Naive thymus-derived CD4-positive, alpha-beta T cell (primary cell): ENCODE results near the gene KCNV2. TPM values are rescaled to one million over a fixed set of nuclear protein-coding genes. Genes with fewer than 3 reads are reported as not detected.

Experiments
- ATAC-seq: fragments of 150-1000 bp; cut with Tn5 transposase; 2 replicates; pipeline ENCODE4 v1.10.0; 2021; ENCODE audit warnings: mild to moderate bottlenecking, moderate library complexity
- CTCF ChIA-PET: fragments of 350-600 bp; sonication (Branson Sonifier 250); formaldehyde crosslinking; loops from one replicate; lab custom pipeline; 2021; ENCODE audit warnings: antibody characterized with exemption; lab: Charles Lee
- POLR2A ChIA-PET: fragments of 350-600 bp; sonication (Branson Sonifier 250); formaldehyde crosslinking; loops from one replicate; lab custom pipeline; 2021; ENCODE audit warnings: antibody characterized with exemption, inconsistent platforms; lab: Charles Lee
- DNase-seq, 9 donors: peaks; one replicate each; pipeline versions ENCODE4 v3.0.0 to v3.0.0-alpha.2; 2020 to 2022; ENCODE audit warnings: mixed read lengths in 1 of 9
- H3K27ac ChIP-seq: one replicate; pipeline ENCODE4 v1.7.0; 2013; ENCODE audit warnings: mild to moderate bottlenecking, low read depth, low read length, moderate library complexity
- H3K27me3 ChIP-seq, 2 donors: one replicate each; pipeline ENCODE4 v1.7.0; 2013; ENCODE audit warnings: low read length in 2 of 2, mild to moderate bottlenecking in 2 of 2, moderate library complexity in 2 of 2; ENCODE audit not compliant: control insufficient read depth in 2 of 2, insufficient read depth in 2 of 2
- H3K36me3 ChIP-seq, 3 experiments: 1 replicate in 2 of 3; 2 replicates in 1 of 3; pipeline ENCODE4 v1.7.0; 2013; ENCODE audit warnings: low read length in 3 of 3, mild to moderate bottlenecking in 3 of 3, moderate library complexity in 1 of 3; ENCODE audit not compliant: insufficient read depth in 3 of 3, control insufficient read depth in 2 of 3
- H3K4me1 ChIP-seq, 2 donors: one replicate each; pipeline ENCODE4 v1.7.0; 2013; ENCODE audit warnings: low read length in 2 of 2, mild to moderate bottlenecking in 2 of 2, moderate library complexity in 1 of 2; ENCODE audit not compliant: control insufficient read depth in 2 of 2, insufficient read depth in 2 of 2
- H3K4me3 ChIP-seq: 2 replicates; pipeline ENCODE4 v1.7.0; 2013; ENCODE audit warnings: mild to moderate bottlenecking, low read length
- H3K9me3 ChIP-seq, 3 experiments: 1 replicate in 2 of 3; 2 replicates in 1 of 3; pipeline ENCODE4 v1.7.0; 2013; ENCODE audit warnings: low read length in 3 of 3; ENCODE audit not compliant: control insufficient read depth in 2 of 3
- H3K27ac Mint-ChIP-seq, 9 donors: one replicate each; pipeline ENCODE4 v1.8.0; 2020 to 2022; ENCODE audit warnings: mixed read lengths in 9 of 9, mild to moderate bottlenecking in 8 of 9, moderate library complexity in 5 of 9, inconsistent platforms in 2 of 9
- H3K27me3 Mint-ChIP-seq, 5 donors: one replicate each; pipeline ENCODE4 v1.8.0; 2021 to 2022; ENCODE audit warnings: mixed read lengths in 5 of 5, mild to moderate bottlenecking in 1 of 5
- H3K36me3 Mint-ChIP-seq, 5 donors: one replicate each; pipeline ENCODE4 v1.8.0; 2020 to 2022; ENCODE audit warnings: mixed read lengths in 5 of 5, mild to moderate bottlenecking in 3 of 5, inconsistent platforms in 1 of 5
- H3K4me1 Mint-ChIP-seq, 7 donors: one replicate each; pipeline ENCODE4 v1.8.0; 2020 to 2022; ENCODE audit warnings: mixed read lengths in 7 of 7, mild to moderate bottlenecking in 3 of 7, inconsistent platforms in 1 of 7
- H3K4me3 Mint-ChIP-seq, 10 donors: one replicate each; pipeline ENCODE4 v1.8.0; 2020 to 2022; ENCODE audit warnings: mild to moderate bottlenecking in 10 of 10, mixed read lengths in 10 of 10, moderate library complexity in 6 of 10, inconsistent platforms in 2 of 10
- H3K9me3 Mint-ChIP-seq, 11 donors: one replicate each; pipeline ENCODE4 v1.8.0; 2020 to 2022; ENCODE audit warnings: mixed read lengths in 11 of 11, mild to moderate bottlenecking in 4 of 11, inconsistent platforms in 1 of 11, moderate library complexity in 1 of 11
- intact Hi-C, 2 donors: fragments of 100-400 bp; cut with micrococcal nuclease; formaldehyde crosslinking; loops; one replicate each; pipeline ENCODE4 v1.15.1; 2023
- polyA plus RNA-seq, 2 donors: library from polyadenylated mRNA; unstranded; fragments of 300-500 nt; fragmentation: Illumina TruSeq; gene quantifications; one replicate each; pipeline ENCODE4 v1.2.3, GENCODE V29; 2021
- total RNA-seq, 6 experiments: library from RNA in 5 of 6; stranded (reverse) in 5 of 6; gene quantifications; 1 replicate in 5 of 6; 2 replicates in 1 of 6; pipeline ENCODE4 v1.2.3 and lab custom pipeline; 2021 to 2026

KCNV2 gene
- total and polyA plus RNA-seq, 7 experiments from 2014 or later, result not detected

- no peaks in the 10 kb centered on the region for H3K27me3 ChIP-seq
- peak overlapping the region in 7 of 10 donors; percentile 3 to 72 (median 36) for H3K4me3 Mint-ChIP-seq
- H3K27me3 Mint-ChIP-seq, result no peaks in the 10 kb centered on the region
- intact Hi-C loops, result loop anchor here in 1 of 2 donors (1.0 to 10.0 kb wide), 4 partner anchors 80 to 740 kb away; partner anchors contain the start of genes PUM3 and VLDLR
- H3K27ac ChIP-seq, result peak overlapping the region; percentile 8
- H3K36me3 ChIP-seq, result peaks cover 0 to 11% (median 0%) of the 10 kb centered on the region in 3 experiments
- peaks cover 10 to 57% (median 33%) of the 10 kb centered on the region in 5 donors for H3K36me3 Mint-ChIP-seq
- peaks cover 21 to 39% (median 33%) of the 10 kb centered on the region in 7 donors for H3K4me1 Mint-ChIP-seq
- ChIA-PET CTCF (no interaction called here), POLR2A (interaction anchor here (0.9 kb wide), 1 partner anchor 23 kb away, joined by 3 read pairs; no protein-coding TSS in a partner anchor)
- H3K4me1 ChIP-seq, result peaks cover 0 to 7% of the 10 kb centered on the region in 2 donors
- DNase-seq (peak in 7 of 9 donors; percentile 3 to 49 (median 23)), ATAC-seq (peak; percentile 62)
- no peaks in the 10 kb centered on the region for H3K9me3 Mint-ChIP-seq
- H3K4me3 ChIP-seq, result no peak overlapping the region
- H3K27ac Mint-ChIP-seq, result peak overlapping the region; percentile 47 to 93 (median 81)
- H3K9me3 ChIP-seq, result no peaks in the 10 kb centered on the region
These were observed 47.0 kb downstream of the KCNV2 start for GRCh38 chr9:2764353-2764752.

GRCh38 chr9:2765250-2765880 lies 48.1 kb downstream of the KCNV2 start:
- peak overlapping the region; percentile 23 for H3K27ac ChIP-seq
- peak overlapping the region; percentile 47 to 91 (median 82) for H3K27ac Mint-ChIP-seq
- ChIA-PET POLR2A (interaction anchor here (0.9 kb wide), 1 partner anchor 22 kb away, joined by 3 read pairs; no protein-coding TSS in a partner anchor), CTCF (no interaction called here)
- H3K27me3 ChIP-seq, result no peaks in the 10 kb centered on the region
- H3K27me3 Mint-ChIP-seq, result no peaks in the 10 kb centered on the region
- peaks cover 10 to 59% (median 35%) of the 10 kb centered on the region in 5 donors for H3K36me3 Mint-ChIP-seq
- H3K9me3 Mint-ChIP-seq, result no peaks in the 10 kb centered on the region
- no peak overlapping the region for H3K4me3 ChIP-seq
- no peaks in the 10 kb centered on the region for H3K9me3 ChIP-seq
- DNase-seq (peak in 4 of 9 donors; percentile 1 to 15 (median 6)), ATAC-seq (no peak)
- peak overlapping the region in 4 of 10 donors; percentile 15 to 27 (median 24) for H3K4me3 Mint-ChIP-seq
- peaks cover 0 to 17% (median 0%) of the 10 kb centered on the region in 3 experiments for H3K36me3 ChIP-seq
- peaks cover 0 to 7% of the 10 kb centered on the region in 2 donors for H3K4me1 ChIP-seq
- H3K4me1 Mint-ChIP-seq, result peaks cover 17 to 39% (median 33%) of the 10 kb centered on the region in 7 donors
- intact Hi-C loops, result loop anchor here in 1 of 2 donors (10.0 kb wide), 1 partner anchor 741 kb away; no protein-coding TSS in a partner anchor

GRCh38 chr9:2767800-2768677 lies 50.7 kb downstream of the KCNV2 start:
- no peak for ATAC-seq
- Mint-ChIP-seq H3K9me3 (peaks cover 0 to 12% (median 0%) of the 10 kb centered on the region in 11 donors), H3K4me3 (no peak overlapping the region), H3K36me3 (peaks cover 11 to 69% (median 44%) of the 10 kb centered on the region in 5 donors), H3K4me1 (peaks cover 17 to 34% (median 29%) of the 10 kb centered on the region in 7 donors), H3K27me3 (no peaks in the 10 kb centered on the region), H3K27ac (peak overlapping the region in 3 of 9 donors; percentile 16 to 42 (median 32))
- H3K27ac ChIP-seq, result no peak overlapping the region
- no peak for DNase-seq
- intact Hi-C loops, result loop anchor here in 1 of 2 donors (10.0 kb wide), 1 partner anchor 743 kb away; no protein-coding TSS in a partner anchor
- peaks cover 0 to 7% of the 10 kb centered on the region in 2 donors for H3K4me1 ChIP-seq
- H3K4me3 ChIP-seq, result no peak overlapping the region
- peaks cover 0 to 34% (median 0%) of the 10 kb centered on the region in 3 experiments for H3K36me3 ChIP-seq
- peaks cover 0 to 5% (median 0%) of the 10 kb centered on the region in 3 experiments for H3K9me3 ChIP-seq
- ChIA-PET POLR2A (no interaction called here), CTCF (no interaction called here)
- no peaks in the 10 kb centered on the region for H3K27me3 ChIP-seq

- H3K27me3 ChIP-seq, result no peaks in the 10 kb centered on the region
- POLR2A ChIA-PET, result no interaction called here
- peaks cover 0 to 17% (median 0%) of the 10 kb centered on the region in 3 experiments for H3K9me3 ChIP-seq
- Mint-ChIP-seq H3K4me3 (no peak overlapping the region), H3K27me3 (no peaks in the 10 kb centered on the region), H3K4me1 (peaks cover 0 to 6% (median 2%) of the 10 kb centered on the region in 7 donors), H3K9me3 (peaks cover 5 to 42% (median 23%) of the 10 kb centered on the region in 11 donors), H3K36me3 (peaks cover 33 to 83% (median 73%) of the 10 kb centered on the region in 5 donors), H3K27ac (peak overlapping the region in 1 of 9 donors; percentile 31)
- intact Hi-C loops, result no loop called here
- CTCF ChIA-PET, result no interaction called here
- H3K36me3 ChIP-seq, result peaks cover 0 to 59% (median 15%) of the 10 kb centered on the region in 3 experiments
- no peaks in the 10 kb centered on the region for H3K4me1 ChIP-seq
- no peak overlapping the region for H3K27ac ChIP-seq
- no peak overlapping the region for H3K4me3 ChIP-seq
- DNase-seq (no peak), ATAC-seq (no peak)
These were observed 53.8 kb downstream of the KCNV2 start for GRCh38 chr9:2771087-2771486.

GRCh38 chr9:2771661-2772060 lies 54.4 kb downstream of the KCNV2 start:
- Histone ChIP-seq H3K27me3 (no peaks in the 10 kb centered on the region), H3K27ac (no peak overlapping the region), H3K9me3 (peaks cover 0 to 17% (median 0%) of the 10 kb centered on the region in 3 experiments), H3K4me1 (no peaks in the 10 kb centered on the region), H3K4me3 (no peak overlapping the region), H3K36me3 (peaks cover 0 to 65% (median 15%) of the 10 kb centered on the region in 3 experiments)
- CTCF ChIA-PET, result no interaction called here
- peak overlapping the region in 1 of 9 donors; percentile 31 for H3K27ac Mint-ChIP-seq
- ATAC-seq (no peak), DNase-seq (no peak)
- H3K36me3 Mint-ChIP-seq, result peaks cover 39 to 89% (median 79%) of the 10 kb centered on the region in 5 donors
- no peak overlapping the region for H3K4me3 Mint-ChIP-seq
- intact Hi-C loops, result no loop called here
- H3K27me3 Mint-ChIP-seq, result no peaks in the 10 kb centered on the region
- peaks cover 5 to 48% (median 28%) of the 10 kb centered on the region in 11 donors for H3K9me3 Mint-ChIP-seq
- POLR2A ChIA-PET, result no interaction called here
- peaks cover 0 to under 1% (median 0%) of the 10 kb centered on the region in 7 donors for H3K4me1 Mint-ChIP-seq

GRCh38 chr9:2777454-2777853 lies 60.1 kb downstream of the KCNV2 start:
- no peaks in the 10 kb centered on the region for H3K27me3 Mint-ChIP-seq
- no peaks in the 10 kb centered on the region for H3K4me1 ChIP-seq
- H3K36me3 ChIP-seq, result peaks cover 0 to 69% (median 24%) of the 10 kb centered on the region in 3 experiments
- no peak for ATAC-seq
- ChIA-PET CTCF (no interaction called here), POLR2A (no interaction called here)
- H3K27me3 ChIP-seq, result no peaks in the 10 kb centered on the region
- peaks cover 44 to 100% (median 96%) of the 10 kb centered on the region in 5 donors for H3K36me3 Mint-ChIP-seq
- H3K9me3 ChIP-seq, result peaks cover 0 to 22% (median 0%) of the 10 kb centered on the region in 3 experiments
- H3K4me3 ChIP-seq, result no peak overlapping the region
- intact Hi-C loops, result no loop called here
- peaks cover 5 to 78% (median 48%) of the 10 kb centered on the region in 11 donors for H3K9me3 Mint-ChIP-seq
- H3K27ac ChIP-seq, result no peak overlapping the region
- no peak overlapping the region for H3K27ac Mint-ChIP-seq
- DNase-seq, result no peak
- no peak overlapping the region for H3K4me3 Mint-ChIP-seq
- H3K4me1 Mint-ChIP-seq, result no peaks in the 10 kb centered on the region
